ENCODE results near the gene HDAC8. TPM values are rescaled to one million over a fixed set of nuclear protein-coding genes. Genes with fewer than 3 reads are reported as not detected.
A peak's percentile ranks its signal among the peaks of the same experiment; 100 is the strongest.

Gene HDAC8
- total and polyA plus RNA-seq, 2 experiments from 2014 or later, result 36.6 to 40.3 TPM

DNA sequence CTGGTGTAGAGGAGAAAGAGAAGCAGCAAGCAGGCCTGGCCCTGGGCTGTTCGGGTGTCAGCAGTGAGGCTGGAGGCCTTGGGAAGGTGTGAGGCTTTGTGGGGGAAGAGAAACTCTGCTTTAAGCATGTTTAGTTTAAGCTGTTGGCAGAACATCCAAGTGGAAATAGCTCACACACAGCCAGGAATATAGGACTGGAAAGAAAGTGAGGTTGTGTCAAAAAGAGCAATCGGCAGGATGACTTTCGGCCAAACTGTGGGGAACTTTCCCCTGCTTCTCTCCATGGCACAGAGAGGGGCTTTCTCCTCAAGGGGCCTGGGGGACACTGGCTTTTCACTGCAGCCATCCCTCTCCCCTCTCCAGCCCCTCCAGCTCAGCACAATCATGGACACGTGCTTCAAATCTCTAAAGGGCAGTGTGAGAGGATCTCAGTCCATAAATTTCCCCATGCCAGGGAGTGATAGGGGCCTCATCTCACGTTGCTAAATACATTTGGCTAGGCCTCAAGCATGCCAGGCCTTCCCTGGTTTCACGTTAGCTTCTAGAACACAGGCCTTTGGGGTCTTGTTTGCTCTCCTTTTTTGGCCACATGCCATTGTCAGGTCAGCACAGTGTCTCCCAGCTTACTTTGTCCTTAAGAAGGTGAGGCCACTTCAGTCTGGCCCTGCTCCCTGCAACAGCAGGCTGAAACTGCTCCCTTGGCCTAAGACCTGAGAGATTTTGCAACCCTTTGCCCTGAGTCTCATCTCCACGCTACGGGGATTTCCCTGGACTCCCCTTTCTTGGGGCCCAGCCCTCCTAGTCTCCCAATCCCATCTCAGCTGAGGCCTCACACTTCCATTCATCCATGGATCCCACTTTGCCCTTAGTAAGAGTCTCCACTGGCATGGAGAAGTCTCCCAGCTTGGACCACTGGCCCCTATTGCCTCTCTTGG, 258.7 kb downstream of the HDAC8 start:
- DNase-seq (ENCODE audit: low read depth in 1 of 2, low spot score in 1 of 2), result no peak
- no peak for TF ChIP-seq CTCF (IDR thresholded peaks at IDR 0.05; ENCODE audit: low read depth, low read length)

GRCh38 chrX:72312311-72312940, 260.2 kb downstream of the HDAC8 start:
- no peak for TF ChIP-seq CTCF (IDR thresholded peaks at IDR 0.05; ENCODE audit: low read depth, low read length)
- Histone ChIP-seq H3K4me3 (no peak overlapping the region), H3K27me3 (peaks cover 14% of the 10 kb centered on the region), H3K27ac (no peak overlapping the region), H3K9me3 (ENCODE audit: low read depth) (no peaks in the 10 kb centered on the region), H3K36me3 (no peaks in the 10 kb centered on the region), H3K4me1 (ENCODE audit: low read depth) (no peaks in the 10 kb centered on the region)
- DNase-seq (ENCODE audit: low read depth in 1 of 2, low spot score in 1 of 2), result no peak

More for the DNA sequence above, 258.7 kb downstream of the HDAC8 start:
- H3K36me3 ChIP-seq, result no peaks in the 10 kb centered on the region
- no peak overlapping the region for H3K4me3 ChIP-seq
- H3K9me3 ChIP-seq (ENCODE audit: low read depth), result no peaks in the 10 kb centered on the region
- no peaks in the 10 kb centered on the region for H3K27me3 ChIP-seq
- no peak overlapping the region for H3K27ac ChIP-seq
- H3K4me1 ChIP-seq (ENCODE audit: low read depth), result no peaks in the 10 kb centered on the region

DNA sequence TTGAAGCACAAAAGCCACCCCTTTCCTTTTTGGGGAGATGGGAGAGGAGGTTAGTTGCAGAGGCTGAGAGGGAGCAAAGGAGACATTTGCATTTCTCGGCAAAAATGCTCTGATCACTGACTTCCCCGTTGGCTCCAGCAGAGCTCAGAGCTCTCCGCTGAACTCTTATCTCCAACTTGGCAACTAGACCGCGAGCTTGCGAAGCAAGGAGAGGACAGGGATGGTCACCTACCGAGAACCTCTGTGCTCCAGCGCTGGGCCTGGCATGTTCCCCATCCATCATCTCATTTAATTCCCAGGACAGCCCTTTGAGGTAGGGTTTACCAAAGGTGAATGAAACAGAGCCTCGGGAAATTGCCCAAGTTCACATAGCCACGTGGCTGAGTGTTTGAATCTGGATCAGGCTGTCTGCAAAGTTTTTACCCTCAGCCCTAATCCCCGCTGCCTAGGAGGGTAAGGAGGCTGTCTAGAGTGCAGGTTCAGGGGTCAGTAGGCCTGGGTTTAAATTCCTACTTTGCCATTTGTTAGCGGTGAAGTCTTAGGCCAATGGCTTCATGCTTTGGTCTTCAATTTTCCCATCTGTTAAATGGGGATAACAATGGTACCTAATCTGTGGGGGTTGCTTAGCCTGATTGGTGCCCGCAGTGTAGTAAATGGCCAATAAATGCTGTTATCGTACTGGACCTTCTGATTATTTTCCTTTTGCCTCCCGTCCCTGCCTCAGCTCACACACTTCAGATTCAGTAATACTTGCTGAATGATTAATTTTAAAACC, 263.2 kb downstream of the HDAC8 start:
- no peaks in the 10 kb centered on the region for H3K36me3 ChIP-seq
- no peaks in the 10 kb centered on the region for H3K9me3 ChIP-seq (ENCODE audit: low read depth)
- peak in 1 of 2 donors; percentile 35 for DNase-seq (ENCODE audit: low read depth in 1 of 2, low spot score in 1 of 2)
- H3K27ac ChIP-seq, result no peak overlapping the region
- H3K4me3 ChIP-seq, result peak overlapping the region; percentile 15
- H3K27me3 ChIP-seq, result peaks cover 36% of the 10 kb centered on the region
- no peaks in the 10 kb centered on the region for H3K4me1 ChIP-seq (ENCODE audit: low read depth)
- no peak for TF ChIP-seq CTCF (IDR thresholded peaks at IDR 0.05; ENCODE audit: low read depth, low read length)

DNA sequence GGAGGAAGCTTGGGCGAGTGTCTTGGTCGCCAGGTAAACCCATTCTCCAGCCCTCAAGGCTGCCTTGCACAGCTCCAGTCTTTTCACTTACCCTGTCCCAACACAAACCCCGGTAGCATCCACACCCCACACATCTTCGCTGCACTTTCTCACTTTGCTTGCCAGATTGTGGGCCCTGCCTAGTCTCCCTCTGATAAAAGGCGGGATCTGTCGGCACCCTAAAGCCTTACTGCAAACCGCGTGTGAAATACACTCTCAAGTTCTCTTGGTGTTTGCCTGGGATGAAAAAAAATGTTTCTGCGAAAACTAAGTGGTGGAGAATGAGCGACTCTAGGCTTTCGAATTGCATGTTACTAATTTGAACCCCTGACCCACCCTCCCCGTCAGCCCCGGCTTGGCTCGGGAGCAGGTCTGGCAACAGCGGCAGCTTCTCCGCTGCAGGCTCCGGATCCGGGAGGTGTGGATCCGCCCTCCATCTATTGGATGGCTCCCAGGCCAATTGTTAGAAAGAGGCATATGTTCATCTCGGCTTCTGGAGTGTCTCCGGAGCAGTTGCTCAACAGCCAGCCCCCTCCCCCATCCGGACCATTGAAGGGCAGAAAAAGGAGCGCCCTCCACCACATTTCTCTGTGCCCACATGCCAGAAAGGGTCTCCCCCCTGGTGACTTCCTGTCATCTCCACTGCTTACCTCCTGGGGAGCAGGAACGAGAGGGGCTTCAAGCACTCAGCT, 263.9 kb downstream of the HDAC8 start:
- no peak for TF ChIP-seq CTCF (IDR thresholded peaks at IDR 0.05; ENCODE audit: low read depth, low read length)
- Histone ChIP-seq H3K27ac (no peak overlapping the region), H3K27me3 (peaks cover 44% of the 10 kb centered on the region), H3K9me3 (ENCODE audit: low read depth) (no peaks in the 10 kb centered on the region), H3K36me3 (no peaks in the 10 kb centered on the region), H3K4me3 (peak overlapping the region; percentile 15), H3K4me1 (ENCODE audit: low read depth) (no peaks in the 10 kb centered on the region)
- peak; percentile 71 to 76 for DNase-seq (ENCODE audit: low read depth in 1 of 2, low spot score in 1 of 2)

GRCh38 chrX:72308209-72308565, 264.5 kb downstream of the HDAC8 start:
- Histone ChIP-seq H3K27ac (no peak overlapping the region), H3K27me3 (peaks cover 49% of the 10 kb centered on the region), H3K36me3 (no peaks in the 10 kb centered on the region), H3K4me3 (no peak overlapping the region), H3K4me1 (ENCODE audit: low read depth) (no peaks in the 10 kb centered on the region), H3K9me3 (ENCODE audit: low read depth) (no peaks in the 10 kb centered on the region)
- DNase-seq (ENCODE audit: low read depth in 1 of 2, low spot score in 1 of 2), result no peak
- TF ChIP-seq CTCF (IDR thresholded peaks at IDR 0.05; ENCODE audit: low read depth, low read length), result no peak

All from cardiac muscle cell (in vitro differentiated cells and primary cell).